OCI-LY7 (cell line): ENCODE results near the gene ASS1. TPM values are rescaled to one million over a fixed set of nuclear protein-coding genes. Genes with fewer than 3 reads are reported as not detected.

ENCODE experiments used
- BruUV-seq: library from RNA; stranded (reverse); fragments of 400-500 nt; replicated peaks from 2 replicates; lab custom pipeline; 2021; lab: Mats Ljungman, UMichigan
- CTCF ChIA-PET: fragments of 300-600 bp; sonication (Branson Sonifier 250); formaldehyde crosslinking; loops from one replicate; lab custom pipeline; 2022; ENCODE audit warnings: antibody characterized with exemption; ENCODE audit not compliant: unreplicated experiment; lab: Charles Lee
- POLR2A ChIA-PET: fragments of 300-600 bp; sonication (Branson Sonifier 250); formaldehyde crosslinking; loops from one replicate; lab custom pipeline; 2022; ENCODE audit warnings: antibody characterized with exemption; lab: Charles Lee
- DNase-seq: peaks from one replicate; pipeline ENCODE4 v3.0.0-alpha.2; 2015; ENCODE audit warnings: low spot score
- H2AFZ ChIP-seq: fragments of 200-600 bp; sonication (generic), shearing (Covaris generic); 2 replicates; pipeline ENCODE4 v1.6.1; 2014; ENCODE audit warnings: mild to moderate bottlenecking, antibody characterized with exemption, low read length, moderate library complexity
- H3K27ac ChIP-seq: fragments of 200-600 bp; sonication (generic); 2 replicates; pipeline ENCODE4 v1.5.1; 2014; ENCODE audit warnings: mixed run types, low read depth, mild to moderate bottlenecking, moderate library complexity, low read length, inconsistent platforms; ENCODE audit not compliant: poor library complexity, severe bottlenecking
- H3K36me3 ChIP-seq: fragments of 200-600 bp; sonication (generic); 2 replicates; pipeline ENCODE4 v1.6.1; 2014; ENCODE audit warnings: mild to moderate bottlenecking, antibody characterized with exemption, low read length, moderate library complexity, mixed read lengths; ENCODE audit not compliant: insufficient read depth
- H3K4me1 ChIP-seq: fragments of 200-600 bp; sonication (generic); 2 replicates; pipeline ENCODE4 v1.5.1; 2014; ENCODE audit warnings: mild to moderate bottlenecking, low read length; ENCODE audit not compliant: insufficient read depth, poor library complexity, severe bottlenecking
- H3K4me2 ChIP-seq: fragments of 200-600 bp; sonication (generic); 2 replicates; pipeline ENCODE4 v1.6.1; 2014; ENCODE audit warnings: mild to moderate bottlenecking, low read length
- H3K4me3 ChIP-seq: fragments of 200-600 bp; sonication (generic); 2 replicates; pipeline ENCODE4 v1.5.1; 2014; ENCODE audit warnings: mild to moderate bottlenecking, low read depth, low read length; ENCODE audit not compliant: poor library complexity, severe bottlenecking
- H3K79me2 ChIP-seq: fragments of 200-600 bp; sonication (generic); 2 replicates; pipeline ENCODE4 v1.6.1; 2016; ENCODE audit warnings: low read depth, mild to moderate bottlenecking, low read length, moderate library complexity, mixed read lengths; ENCODE audit not compliant: insufficient read depth
- H3K9me2 ChIP-seq: fragments of 200-600 bp; sonication (generic); 2 replicates; pipeline ENCODE4 v1.6.1; 2016; ENCODE audit warnings: mild to moderate bottlenecking, low read length, mixed read lengths; ENCODE audit not compliant: insufficient read depth
- H3K9me3 ChIP-seq: fragments of 200-600 bp; sonication (generic); 2 replicates; pipeline ENCODE4 v1.6.1; 2014; ENCODE audit warnings: mild to moderate bottlenecking, mixed run types, low read length, mixed read lengths
- H4K20me1 ChIP-seq: fragments of 200-600 bp; sonication (generic); 2 replicates; pipeline ENCODE4 v1.6.1; 2014; ENCODE audit warnings: mild to moderate bottlenecking, antibody characterized with exemption, low read length, moderate library complexity, mixed read lengths; ENCODE audit not compliant: insufficient read depth
- CTCF ChIP-seq: fragments of 200-600 bp; sonication (generic); conservative IDR thresholded peaks from 2 replicates; pipeline ENCODE4 v1.5.1; 2014; ENCODE audit warnings: mild to moderate bottlenecking, antibody characterized with exemption, low read length, moderate library complexity, mixed read lengths
- EZH2phosphoT487 ChIP-seq: fragments of 200-600 bp; sonication (generic); IDR thresholded peaks from 2 replicates; pipeline ENCODE4 v1.6.1; 2018; ENCODE audit warnings: low read depth, borderline replicate concordance, mild to moderate bottlenecking, mixed run types, antibody characterized with exemption, low read length, moderate library complexity, mixed read lengths
- intact Hi-C: fragments of 100-400 bp; cut with micrococcal nuclease; formaldehyde crosslinking; loops from one replicate; pipeline ENCODE4 v1.10.0; 2022; ENCODE audit not compliant: unreplicated experiment
- total RNA-seq, 2 experiments: library from RNA; depleted of rRNA in 1 of 2; stranded (reverse); fragments of >200 nt in 1 of 2; shearing (Covaris generic) in 1 of 2; gene quantifications; 2 replicates each; pipeline ENCODE4 v1.2.3, GENCODE V29; 2014 to 2022

ASS1 gene
- total RNA-seq, 2 experiments from 2014 or later, result 0.70 to 16.3 TPM

- no peak overlapping the region for H3K27ac ChIP-seq
- POLR2A ChIA-PET, result interaction anchor here (0.6 to 0.7 kb wide), 2 partner anchors 23 to 295 kb away, joined by 4 read pairs; no protein-coding TSS in a partner anchor
Observed at GRCh38 chr9:130541533-130541932, 96.8 kb downstream of the ASS1 start.

DNA sequence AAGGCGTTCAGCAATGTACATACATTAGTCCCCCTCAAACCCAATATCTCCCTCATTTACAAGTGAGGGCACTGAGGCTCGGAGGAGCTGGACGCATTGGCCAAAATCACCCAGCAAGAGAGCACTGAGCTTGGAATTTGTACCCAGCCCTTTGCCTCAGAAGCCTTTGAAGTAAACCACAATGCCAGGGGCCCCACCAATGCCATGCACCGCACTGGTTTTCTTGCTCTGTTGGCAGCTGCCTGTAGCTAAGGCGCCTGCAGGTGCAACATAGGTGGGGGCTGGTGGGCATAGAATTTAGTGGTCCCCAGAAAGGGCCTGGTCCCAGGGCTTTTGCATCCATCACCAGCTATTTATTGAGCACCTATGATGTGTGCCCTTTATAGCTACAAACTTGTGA is 97.3 kb downstream of the ASS1 start:
- no TSS peak for BruUV-seq
- H3K27ac ChIP-seq, result no peak overlapping the region
- H3K9me3 ChIP-seq, result no peaks in the 10 kb centered on the region
- no peak overlapping the region for H2AFZ ChIP-seq
- no peak for DNase-seq
- no peaks in the 10 kb centered on the region for H3K4me1 ChIP-seq
- H3K9me2 ChIP-seq, result no peaks in the 10 kb centered on the region
- H3K4me2 ChIP-seq, result no peak overlapping the region
- H3K4me3 ChIP-seq, result no peak overlapping the region
- H3K36me3 ChIP-seq, result no peaks in the 10 kb centered on the region
- intact Hi-C loops, result no loop called here
- ChIA-PET CTCF (no interaction called here), POLR2A (interaction anchor here (0.6 to 0.7 kb wide), 2 partner anchors 23 to 295 kb away, joined by 4 read pairs; no protein-coding TSS in a partner anchor)
- H4K20me1 ChIP-seq, result no peaks in the 10 kb centered on the region
- TF ChIP-seq CTCF (no peak), EZH2phosphoT487 (no peak)
- H3K79me2 ChIP-seq, result no peaks in the 10 kb centered on the region

More at GRCh38 chr9:130541533-130541932, 96.8 kb downstream of the ASS1 start:
- TF ChIP-seq EZH2phosphoT487 (no peak), CTCF (no peak)
- no TSS peak for BruUV-seq
- Histone ChIP-seq H3K4me2 (no peak overlapping the region), H3K9me2 (no peaks in the 10 kb centered on the region), H3K4me3 (no peak overlapping the region), H3K9me3 (no peaks in the 10 kb centered on the region), H3K4me1 (no peaks in the 10 kb centered on the region), H4K20me1 (no peaks in the 10 kb centered on the region), H3K79me2 (no peaks in the 10 kb centered on the region), H2AFZ (no peak overlapping the region), H3K36me3 (no peaks in the 10 kb centered on the region)
- CTCF ChIA-PET, result no interaction called here
- DNase-seq, result no peak
- intact Hi-C loops, result no loop called here

GRCh38 chr9:130542457-130543228 is 97.9 kb downstream of the ASS1 start:
- BruUV-seq, result no TSS peak
- intact Hi-C loops, result no loop called here
- no peaks in the 10 kb centered on the region for H4K20me1 ChIP-seq
- no peaks in the 10 kb centered on the region for H3K9me2 ChIP-seq
- no peaks in the 10 kb centered on the region for H3K9me3 ChIP-seq
- H2AFZ ChIP-seq, result no peak overlapping the region
- no peak overlapping the region for H3K27ac ChIP-seq
- H3K4me2 ChIP-seq, result no peak overlapping the region
- no peak for DNase-seq
- POLR2A ChIA-PET, result interaction anchor here (0.6 kb wide), 1 partner anchor 296 kb away, joined by 4 read pairs; no protein-coding TSS in a partner anchor
- H3K79me2 ChIP-seq, result no peaks in the 10 kb centered on the region
- H3K4me3 ChIP-seq, result no peak overlapping the region
- CTCF ChIA-PET, result no interaction called here
- no peaks in the 10 kb centered on the region for H3K4me1 ChIP-seq
- no peaks in the 10 kb centered on the region for H3K36me3 ChIP-seq
- TF ChIP-seq CTCF (no peak), EZH2phosphoT487 (no peak)
